ENCODE data around the gene SETD6.

Gene SETD6

GRCh38 chr16:58507963-58508670 is 7.2 kb upstream of the SETD6 start:
- DNase-seq (ENCODE audit: low read depth) = no peak

- DNase-seq (ENCODE audit: low read depth) = no peak
Observed at GRCh38 chr16:58508671-58509251, 6.6 kb upstream of the SETD6 start.

- DNase-seq (ENCODE audit: low read depth) = no peak
Observed at GRCh38 chr16:58509256-58510096, 5.8 kb upstream of the SETD6 start.

DNA sequence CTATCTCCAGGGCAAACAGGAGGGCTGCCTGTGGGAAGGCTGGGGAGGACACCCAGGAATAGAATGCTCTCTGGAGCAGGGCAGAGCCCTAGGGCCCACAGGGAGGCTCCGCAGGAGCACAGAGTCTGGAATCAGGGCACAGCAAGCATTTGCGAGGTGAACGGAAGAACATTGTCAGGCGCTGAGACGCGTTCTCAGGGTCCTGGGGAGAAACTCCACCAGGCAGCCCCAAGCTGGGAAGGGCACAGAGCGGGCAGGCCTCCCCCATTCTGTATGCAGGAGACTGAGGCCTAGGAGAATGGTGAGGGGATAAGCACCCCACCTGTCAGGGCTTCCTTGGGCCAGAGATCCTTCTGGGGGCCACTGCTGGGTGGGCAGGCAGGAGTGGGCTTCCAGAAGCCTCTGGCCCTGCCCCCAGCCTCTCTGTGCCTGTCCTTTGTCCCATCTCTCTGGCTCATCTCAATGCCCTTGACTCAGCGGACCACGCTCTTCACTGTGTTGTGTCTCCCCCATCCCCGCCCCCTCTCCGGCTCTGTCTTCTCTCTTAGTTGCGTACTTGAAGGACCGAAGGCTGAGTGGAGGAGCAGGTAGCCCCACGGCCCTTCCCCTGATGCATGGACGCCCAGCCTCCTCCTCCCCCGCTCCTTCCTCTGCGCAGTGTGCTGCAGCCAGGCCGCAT is 5.1 kb upstream of the SETD6 start:
- DNase-seq (ENCODE audit: low read depth) = no peak

DNA sequence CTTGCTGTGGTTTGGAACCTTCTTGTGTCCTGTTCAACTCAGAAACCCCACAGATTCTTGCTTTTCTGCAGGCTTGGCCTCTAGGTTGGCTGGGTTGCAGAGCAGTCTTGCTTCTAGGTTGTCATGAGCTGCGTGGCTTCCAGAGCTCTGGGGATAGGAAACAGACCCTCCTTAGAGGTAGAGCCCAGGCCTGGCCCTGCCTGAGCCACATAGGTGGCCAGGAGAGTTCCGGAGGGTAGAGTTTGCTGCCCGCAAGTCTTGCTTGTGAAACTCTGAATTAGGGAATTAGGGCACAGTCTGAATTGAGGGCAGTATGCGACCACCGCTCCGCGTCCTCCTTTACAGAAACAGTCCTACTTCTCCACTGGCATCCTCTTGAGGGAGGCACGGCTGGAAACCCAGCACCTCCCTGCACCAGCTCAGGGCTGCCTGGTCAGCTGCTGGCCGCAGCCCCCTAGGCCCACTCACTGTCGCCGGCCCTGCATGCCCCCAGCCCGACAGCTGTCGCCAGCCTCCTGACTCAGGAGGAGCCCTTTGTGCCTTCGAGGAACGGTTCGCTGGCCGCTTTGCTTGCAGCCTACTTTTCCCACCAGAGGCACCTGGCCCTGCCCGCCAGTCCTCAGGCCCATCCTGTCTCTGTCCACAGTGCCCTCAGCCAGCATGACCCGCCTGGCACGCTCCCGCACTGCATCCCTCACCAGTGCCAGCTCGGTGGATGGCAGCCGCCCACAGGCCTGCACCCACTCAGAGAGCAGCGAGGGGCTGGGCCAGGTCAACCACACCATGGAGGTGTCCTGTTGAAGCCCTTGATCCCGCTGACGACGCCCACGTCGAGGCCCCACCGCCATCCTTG is 4.3 kb upstream of the SETD6 start:
- DNase-seq (ENCODE audit: low read depth) = no peak

GRCh38 chr16:58511933-58512815 is 3.1 kb upstream of the SETD6 start:
- DNase-seq (ENCODE audit: low read depth) = peak; percentile 73

- DNase-seq (ENCODE audit: low read depth) = no peak
Observed at GRCh38 chr16:58513874-58514273, 1.4 kb upstream of the SETD6 start.

GRCh38 chr16:58515871-58516767 is 802 bp downstream of the SETD6 start:
- peak; percentile 25 for DNase-seq (ENCODE audit: low read depth)

- DNase-seq (ENCODE audit: low read depth) = no peak
Observed at GRCh38 chr16:58516768-58517107, 1.4 kb downstream of the SETD6 start.

- DNase-seq (ENCODE audit: low read depth) = no peak
Observed at GRCh38 chr16:58518083-58518979, 3.0 kb downstream of the SETD6 start.

DNA sequence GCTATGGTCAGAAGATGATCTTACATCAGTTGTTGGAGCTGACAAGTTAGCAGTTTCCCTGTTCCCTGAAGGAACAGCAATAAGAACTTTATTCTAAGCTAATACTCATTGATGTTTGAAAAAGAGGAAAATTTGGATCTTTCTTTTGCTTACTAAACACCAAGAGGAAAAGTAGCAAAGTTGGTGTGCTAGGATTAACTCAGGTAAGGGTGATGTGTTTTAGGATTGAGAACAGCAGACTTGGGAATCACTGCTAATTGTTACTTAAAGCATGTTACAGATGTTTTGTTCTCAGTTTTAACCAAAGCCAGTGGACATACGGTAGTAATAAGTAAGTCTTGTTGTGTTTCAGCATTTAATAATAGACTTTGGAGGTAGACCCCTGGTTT is 3.7 kb downstream of the SETD6 start:
- DNase-seq (ENCODE audit: low read depth) = no peak

DNA sequence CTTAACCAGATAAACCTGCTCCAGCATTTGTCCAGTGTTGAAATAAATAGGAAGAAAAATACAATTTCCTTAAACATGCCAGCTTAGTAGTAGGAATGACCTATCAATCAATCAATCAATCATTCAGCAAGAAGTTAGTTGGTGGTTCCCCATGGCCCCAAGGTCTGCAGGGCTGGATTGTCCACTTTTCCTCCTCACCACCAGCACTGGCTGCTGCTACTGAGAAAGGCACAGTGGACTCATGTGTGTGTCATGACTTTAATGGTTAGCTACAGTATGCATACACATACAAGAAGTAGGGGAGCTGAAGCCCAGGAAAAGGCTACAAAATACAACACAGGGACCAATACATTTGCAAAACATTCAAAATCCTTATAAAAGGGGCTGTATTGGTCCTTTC is 4.4 kb downstream of the SETD6 start:
- DNase-seq (ENCODE audit: low read depth) = no peak

DNA sequence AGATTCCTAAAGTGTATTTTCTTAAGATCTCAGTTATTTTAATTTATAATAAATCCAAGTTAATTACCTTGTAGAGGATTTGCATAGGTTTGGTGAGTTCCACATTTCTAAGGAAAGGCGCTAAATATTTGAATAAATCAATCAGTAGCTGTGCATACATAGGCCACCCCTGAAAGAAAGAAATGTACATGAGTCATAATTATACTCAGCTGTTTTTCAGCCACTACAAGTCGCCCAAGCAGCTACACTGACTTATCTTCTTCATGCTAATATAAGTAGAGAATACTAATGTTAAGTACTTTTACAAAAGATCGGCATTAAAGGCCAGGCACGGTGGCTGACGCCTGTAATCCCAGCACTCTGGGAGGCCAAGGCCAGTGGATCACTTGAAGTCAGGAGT is 14.9 kb downstream of the SETD6 start:
- no peak for DNase-seq (ENCODE audit: low read depth)

DNA sequence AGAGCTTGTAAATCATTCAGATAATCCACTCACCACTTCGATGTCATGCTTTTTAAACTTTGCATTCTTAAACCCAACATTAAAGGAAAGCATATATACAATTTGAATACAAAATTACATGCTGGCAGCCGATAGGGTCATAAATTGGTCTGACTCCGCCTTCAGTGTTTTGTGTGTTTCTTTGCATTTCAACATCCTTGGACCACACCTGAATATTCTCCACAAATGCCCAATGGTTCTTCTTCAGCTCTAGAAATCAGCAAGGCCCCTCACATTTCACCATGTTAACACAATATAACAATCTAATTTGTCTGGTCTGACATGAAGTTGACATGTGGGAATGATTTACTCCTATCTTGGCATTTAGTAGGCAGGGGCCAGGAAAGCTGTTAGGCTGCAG is 17.1 kb downstream of the SETD6 start:
- DNase-seq (ENCODE audit: low read depth) = no peak

GRCh38 chr16:58533751-58534470 is 18.6 kb downstream of the SETD6 start:
- DNase-seq (ENCODE audit: low read depth) = no peak

- DNase-seq (ENCODE audit: low read depth) = no peak
Observed at GRCh38 chr16:58535100-58535499, 19.8 kb downstream of the SETD6 start.

GRCh38 chr16:58536278-58536677 is 21.0 kb downstream of the SETD6 start:
- no peak for DNase-seq (ENCODE audit: low read depth)
